ENCODE results near the gene PARVB. TPM values are rescaled to one million over a fixed set of nuclear protein-coding genes. Genes with fewer than 3 reads are reported as not detected.

The PARVB gene
- total and polyA plus RNA-seq, 2 donors (not counting 3 experiments of a cell fraction or from before 2014, with no cell fraction given), result 155 to 162 TPM

- no peak overlapping the region for H3K9ac ChIP-seq (replicated peaks; ENCODE audit: extremely low read depth, insufficient read depth, low read length)
- no peaks in the 10 kb centered on the region for H3K79me2 ChIP-seq (ENCODE audit: control insufficient read depth, insufficient read depth, low read length)
- POLR2A ChIA-PET, result no interaction called here
- H3K9me3 ChIP-seq (replicated peaks; ENCODE audit: control insufficient read depth, insufficient read depth, low read length), result no peaks in the 10 kb centered on the region
- intact Hi-C loops (cut with micrococcal nuclease) (no loop called here), dilution Hi-C loops (cut with MboI; ENCODE audit: extremely low pct_ligation_motif_present, low sequenced_read_pairs) (no loop called here)
- H3K36me3 ChIP-seq (ENCODE audit: control insufficient read depth in 2 of 2, extremely low read depth in 1 of 2, insufficient read depth in 2 of 2, low read length in 2 of 2), result peaks cover 2 to 7% of the 10 kb centered on the region in 2 experiments
- no peak for DNase-seq (ENCODE audit: low read depth, low spot score)
- no peak for FAIRE-seq
- no peaks in the 10 kb centered on the region for H4K20me1 ChIP-seq (replicated peaks; ENCODE audit: control insufficient read depth, extremely low read depth, insufficient read depth, low read length)
- TF ChIP-seq POLR2A (IDR thresholded peaks at IDR 0.05; ENCODE audit: low read depth, low read length) (no peak), MAX (IDR thresholded peaks at IDR 0.05; ENCODE audit: insufficient read depth, insufficient read length) (no peak), EZH2 (IDR thresholded peaks at IDR 0.05; ENCODE audit: borderline replicate concordance, low read depth, low read length, severe bottlenecking) (no peak), POLR2AphosphoS5 (IDR thresholded peaks at IDR 0.05; ENCODE audit: insufficient read depth, low read depth, low read length) (no peak), CTCF (IDR thresholded peaks at IDR 0.05; ENCODE audit: extremely low read depth in 1 of 2, insufficient read depth in 1 of 2, low read depth in 1 of 2, low read length in 2 of 2) (no peak), GATA2 (IDR thresholded peaks at IDR 0.05; ENCODE audit: insufficient read depth, insufficient read length, low read depth, low read length) (no peak), MYC (IDR thresholded peaks at IDR 0.05; ENCODE audit: low read depth, low read length) (no peak), JUN (IDR thresholded peaks at IDR 0.05; ENCODE audit: borderline replicate concordance, insufficient read depth, insufficient read length, low read depth) (no peak), FOS (IDR thresholded peaks at IDR 0.05; ENCODE audit: borderline replicate concordance, insufficient read depth, low read length) (no peak)
- no peaks in the 10 kb centered on the region for H3K9me1 ChIP-seq (replicated peaks; ENCODE audit: control insufficient read depth, extremely low read depth, insufficient read depth, low read length)
- no peaks in the 10 kb centered on the region for H3K4me1 ChIP-seq (ENCODE audit: control insufficient read depth, extremely low read depth, insufficient read depth, low read length)
- no peak overlapping the region for H2AFZ ChIP-seq (ENCODE audit: low read depth, low read length)
- H3K4me2 ChIP-seq (ENCODE audit: insufficient read depth, low read length), result no peak overlapping the region
- no TSS peak for BruUV-seq (replicated peaks)
- no peak overlapping the region for H3K27ac ChIP-seq (ENCODE audit: insufficient read depth, low read depth, low read length)
- CTCF ChIA-PET, result interaction anchor here (0.5 kb wide), 1 partner anchor 10 kb away, joined by 4 read pairs; no protein-coding TSS in a partner anchor
- no peaks in the 10 kb centered on the region for H3K27me3 ChIP-seq (ENCODE audit: control insufficient read depth in 2 of 2, insufficient read depth in 2 of 2, low read length in 2 of 2)
- no peak overlapping the region for H3K4me3 ChIP-seq (replicated peaks in 1 of 3; ENCODE audit: insufficient read depth in 1 of 3, low read depth in 1 of 3, low read length in 3 of 3)
Observed at GRCh38 chr22:44151676-44152075, 127.6 kb downstream of the PARVB start.

Measured in endothelial cell of umbilical vein (primary cell).